Neural cell (in vitro differentiated cells): ENCODE data around the gene DSCAML1. TPM values are rescaled to one million over a fixed set of nuclear protein-coding genes. Genes with fewer than 3 reads are reported as not detected.

Experiments used
- H2AFZ ChIP-seq: fragments of 200-600, 300-800 bp; sonication (generic), shearing (Covaris generic); 2 replicates; pipeline ENCODE4 v1.6.0; 2014; ENCODE audit warnings: low read depth, mild to moderate bottlenecking, antibody characterized with exemption, low read length, moderate library complexity
- H3F3A ChIP-seq: fragments of 200-600 bp; shearing (Covaris generic); 2 replicates; pipeline ENCODE4 v1.6.1; 2016; ENCODE audit warnings: mild to moderate bottlenecking, moderate library complexity, mixed read lengths, antibody characterized with exemption, low read length; ENCODE audit not compliant: insufficient read depth, poor library complexity, severe bottlenecking
- H3K27ac ChIP-seq: fragments of 200-600, 300-800 bp; sonication (generic), shearing (Covaris generic); 2 replicates; pipeline ENCODE4 v1.5.1; 2014; ENCODE audit warnings: mild to moderate bottlenecking, low read length, moderate library complexity
- H3K27me3 ChIP-seq: fragments of 300-800, 200-600 bp; sonication (generic), shearing (Covaris generic); 2 replicates; pipeline ENCODE4 v1.6.0; 2014; ENCODE audit warnings: mild to moderate bottlenecking, low read depth, low read length, moderate library complexity; ENCODE audit not compliant: insufficient read depth
- H3K36me3 ChIP-seq: fragments of 300-800, 200-600 bp; sonication (generic), shearing (Covaris generic); 2 replicates; pipeline ENCODE4 v1.5.1; 2014; ENCODE audit warnings: mild to moderate bottlenecking, antibody characterized with exemption, low read length, moderate library complexity; ENCODE audit not compliant: insufficient read depth
- H3K4me2 ChIP-seq: fragments of 300-800, 200-600 bp; sonication (generic), shearing (Covaris generic); 2 replicates; pipeline ENCODE4 v1.6.0; 2014; ENCODE audit warnings: mild to moderate bottlenecking, low read length
- H3K4me3 ChIP-seq: fragments of 300-800, 200-600 bp; sonication (generic), shearing (Covaris generic); 2 replicates; pipeline ENCODE4 v1.5.1; 2014; ENCODE audit warnings: mild to moderate bottlenecking, low read length, moderate library complexity
- H3K79me2 ChIP-seq: fragments of 200-600 bp; shearing (Covaris generic); replicated peaks from 2 replicates; pipeline ENCODE4 v1.6.0; 2014; ENCODE audit warnings: mild to moderate bottlenecking, low read length, moderate library complexity; ENCODE audit not compliant: insufficient read depth
- H3K9ac ChIP-seq: fragments of 300-800, 200-600 bp; sonication (generic), shearing (Covaris generic); 2 replicates; pipeline ENCODE4 v1.6.1; 2016; ENCODE audit warnings: mild to moderate bottlenecking, low read length, mixed read lengths
- H3K9me2 ChIP-seq: fragments of 200-600 bp; shearing (Covaris generic); 2 replicates; pipeline ENCODE4 v1.6.1; 2016; ENCODE audit warnings: mild to moderate bottlenecking, low read length, mixed read lengths; ENCODE audit not compliant: insufficient read depth
- H3K9me3 ChIP-seq: fragments of 200-600, 300-800 bp; sonication (generic), shearing (Covaris generic); 2 replicates; pipeline ENCODE4 v1.6.1; 2016; ENCODE audit warnings: mild to moderate bottlenecking, mixed run types, low read length, moderate library complexity, mixed read lengths
- H4K20me1 ChIP-seq: fragments of 200-600 bp; shearing (Covaris generic); 2 replicates; pipeline ENCODE4 v1.6.1; 2016; ENCODE audit warnings: mild to moderate bottlenecking, mixed run types; ENCODE audit not compliant: insufficient read depth
- CTCF ChIP-seq: fragments of 450-650 bp; IDR thresholded peaks from 2 replicates; pipeline ENCODE4 v1.5.1; 2014; ENCODE audit warnings: antibody characterized with exemption, mild to moderate bottlenecking, moderate library complexity; ENCODE audit not compliant: poor library complexity, severe bottlenecking
- EP300 ChIP-seq: fragments of 450-650 bp; conservative IDR thresholded peaks from 2 replicates; pipeline ENCODE4 v1.6.1; 2014; ENCODE audit warnings: antibody characterized with exemption, mild to moderate bottlenecking, moderate library complexity; ENCODE audit not compliant: poor library complexity, severe bottlenecking
- EZH2 ChIP-seq: fragments of 200-600, 300-800 bp; shearing (Covaris generic), sonication (generic); IDR thresholded peaks from 2 replicates; pipeline ENCODE4 v1.6.1; 2014; ENCODE audit warnings: antibody characterized with exemption, low read length, borderline replicate concordance, mild to moderate bottlenecking; ENCODE audit not compliant: insufficient read depth, poor library complexity, severe bottlenecking
- MXI1 ChIP-seq: fragments of 450-650 bp; conservative IDR thresholded peaks from 2 replicates; pipeline ENCODE4 v1.6.1; 2014; ENCODE audit warnings: antibody characterized with exemption, mild to moderate bottlenecking; ENCODE audit not compliant: poor library complexity, severe bottlenecking
- POLR2AphosphoS5 ChIP-seq: IDR thresholded peaks from 2 replicates; pipeline ENCODE4 v1.6.1; 2012
- RAD21 ChIP-seq: fragments of 450-650 bp; conservative IDR thresholded peaks from 2 replicates; pipeline ENCODE4 v1.6.1; 2014; ENCODE audit warnings: antibody characterized with exemption, mild to moderate bottlenecking, moderate library complexity
- REST ChIP-seq: IDR thresholded peaks from 2 replicates; pipeline ENCODE4 v1.6.1; 2012; ENCODE audit warnings: borderline replicate concordance
- SMC3 ChIP-seq: fragments of 450-650 bp; conservative IDR thresholded peaks from 2 replicates; pipeline ENCODE4 v1.6.1; 2014; ENCODE audit warnings: antibody characterized with exemption, mild to moderate bottlenecking, moderate library complexity; ENCODE audit not compliant: poor library complexity
- TAF1 ChIP-seq: IDR thresholded peaks from 2 replicates; pipeline ENCODE4 v1.6.1; 2012; ENCODE audit warnings: low read depth
- polyA plus RNA-seq: library from polyadenylated mRNA; depleted of rRNA; stranded (reverse); fragments of >200 nt; gene quantifications from 2 replicates; pipeline ENCODE4 v1.2.3, GENCODE V29; 2014

The DSCAML1 gene
- polyA plus RNA-seq, 1 donor from 2014 or later = 1.3 TPM

- Histone ChIP-seq H3K9ac (no peak overlapping the region), H3F3A (no peaks in the 10 kb centered on the region), H3K4me2 (no peak overlapping the region), H2AFZ (no peak overlapping the region), H3K79me2 (no peaks in the 10 kb centered on the region), H3K36me3 (no peaks in the 10 kb centered on the region), H3K9me2 (no peaks in the 10 kb centered on the region), H4K20me1 (no peaks in the 10 kb centered on the region), H3K4me3 (no peak overlapping the region), H3K27me3 (no peaks in the 10 kb centered on the region), H3K27ac (no peak overlapping the region), H3K9me3 (no peaks in the 10 kb centered on the region)
- no peak for TF ChIP-seq REST
- no peak for TF ChIP-seq TAF1
- TF ChIP-seq EZH2 = no peak
- TF ChIP-seq SMC3 = no peak
- no peak for TF ChIP-seq CTCF
- TF ChIP-seq EP300 = no peak
- TF ChIP-seq RAD21 = no peak
- TF ChIP-seq POLR2AphosphoS5 = no peak
- no peak for TF ChIP-seq MXI1
Observed at GRCh38 chr11:117434481-117434880, 362.5 kb downstream of the DSCAML1 start.

GRCh38 chr11:117433717-117434116, 363.3 kb downstream of the DSCAML1 start:
- no peaks in the 10 kb centered on the region for H4K20me1 ChIP-seq
- H3K27ac ChIP-seq = no peak overlapping the region
- no peak overlapping the region for H3K4me3 ChIP-seq
- no peaks in the 10 kb centered on the region for H3K36me3 ChIP-seq
- TF ChIP-seq EP300 = no peak
- TF ChIP-seq RAD21 = no peak
- no peak for TF ChIP-seq EZH2
- TF ChIP-seq TAF1 = no peak
- TF ChIP-seq MXI1 = no peak
- TF ChIP-seq SMC3 = no peak
- H3K9me3 ChIP-seq = no peaks in the 10 kb centered on the region
- H3K79me2 ChIP-seq = no peaks in the 10 kb centered on the region
- H3K9me2 ChIP-seq = no peaks in the 10 kb centered on the region
- no peaks in the 10 kb centered on the region for H3K27me3 ChIP-seq
- H3F3A ChIP-seq = no peaks in the 10 kb centered on the region
- H2AFZ ChIP-seq = no peak overlapping the region
- no peak overlapping the region for H3K4me2 ChIP-seq
- H3K9ac ChIP-seq = no peak overlapping the region
